Epithelial cell of proximal tubule (primary cell): ENCODE results near the gene WNT9A. TPM values are rescaled to one million over a fixed set of nuclear protein-coding genes. Genes with fewer than 3 reads are reported as not detected.

Experiments
- DNase-seq: peaks from one replicate; pipeline ENCODE4 v3.0.0-alpha.2; 2011; ENCODE audit warnings: low read depth
- H3K4me3 ChIP-seq: 2 replicates; pipeline ENCODE4 v1.5.1; 2011; ENCODE audit warnings: low read depth, mild to moderate bottlenecking, low read length
- total RNA-seq: library from RNA; depleted of rRNA; stranded (reverse); fragments of >200 nt; gene quantifications from 2 replicates; pipeline ENCODE4 v1.2.3, GENCODE V29; 2015
- TF ChIP-seq, protein P1 (sequence below): conservative IDR thresholded peaks from 2 replicates; pipeline ENCODE4 v1.5.1; 2012; ENCODE audit warnings: low read depth, mild to moderate bottlenecking, low read length

The WNT9A gene
- total RNA-seq, 1 donor from 2014 or later = 2.1 TPM

DNA sequence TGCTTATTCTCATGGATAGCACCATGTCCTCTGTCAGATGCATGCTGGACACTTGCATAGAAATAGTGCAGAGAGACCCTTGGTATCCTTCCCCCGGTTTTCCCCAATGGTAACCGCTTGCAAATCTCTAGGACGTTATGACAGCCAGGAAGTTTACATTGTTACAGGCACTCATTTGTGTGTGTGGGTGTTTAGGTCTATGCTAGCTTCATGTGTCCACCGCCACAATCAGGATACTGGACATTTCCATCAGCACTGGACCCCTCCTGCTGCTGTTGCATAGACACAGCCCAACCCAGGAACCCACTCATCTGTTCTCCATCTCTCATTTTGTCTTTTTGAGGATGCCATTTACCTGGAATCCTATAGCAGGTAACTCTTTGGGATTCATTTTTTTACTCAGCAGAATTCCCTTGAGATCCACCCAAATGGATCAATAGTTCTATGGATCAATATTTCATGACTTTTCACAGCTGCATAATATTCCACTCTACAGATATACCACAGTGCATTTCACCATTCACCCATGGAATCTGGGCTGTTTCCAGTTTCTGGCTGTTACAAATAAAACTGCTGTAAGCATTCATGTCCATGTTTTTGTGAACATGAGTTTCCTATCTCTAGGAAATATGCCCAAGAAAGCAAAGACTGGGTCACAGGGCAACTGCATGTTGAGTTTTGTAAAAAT is 6.6 kb upstream of the WNT9A start:
- TF ChIP-seq, protein P1, sequence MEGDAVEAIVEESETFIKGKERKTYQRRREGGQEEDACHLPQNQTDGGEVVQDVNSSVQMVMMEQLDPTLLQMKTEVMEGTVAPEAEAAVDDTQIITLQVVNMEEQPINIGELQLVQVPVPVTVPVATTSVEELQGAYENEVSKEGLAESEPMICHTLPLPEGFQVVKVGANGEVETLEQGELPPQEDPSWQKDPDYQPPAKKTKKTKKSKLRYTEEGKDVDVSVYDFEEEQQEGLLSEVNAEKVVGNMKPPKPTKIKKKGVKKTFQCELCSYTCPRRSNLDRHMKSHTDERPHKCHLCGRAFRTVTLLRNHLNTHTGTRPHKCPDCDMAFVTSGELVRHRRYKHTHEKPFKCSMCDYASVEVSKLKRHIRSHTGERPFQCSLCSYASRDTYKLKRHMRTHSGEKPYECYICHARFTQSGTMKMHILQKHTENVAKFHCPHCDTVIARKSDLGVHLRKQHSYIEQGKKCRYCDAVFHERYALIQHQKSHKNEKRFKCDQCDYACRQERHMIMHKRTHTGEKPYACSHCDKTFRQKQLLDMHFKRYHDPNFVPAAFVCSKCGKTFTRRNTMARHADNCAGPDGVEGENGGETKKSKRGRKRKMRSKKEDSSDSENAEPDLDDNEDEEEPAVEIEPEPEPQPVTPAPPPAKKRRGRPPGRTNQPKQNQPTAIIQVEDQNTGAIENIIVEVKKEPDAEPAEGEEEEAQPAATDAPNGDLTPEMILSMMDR = no peak
- no peak for DNase-seq
- no peak overlapping the region for H3K4me3 ChIP-seq

DNA sequence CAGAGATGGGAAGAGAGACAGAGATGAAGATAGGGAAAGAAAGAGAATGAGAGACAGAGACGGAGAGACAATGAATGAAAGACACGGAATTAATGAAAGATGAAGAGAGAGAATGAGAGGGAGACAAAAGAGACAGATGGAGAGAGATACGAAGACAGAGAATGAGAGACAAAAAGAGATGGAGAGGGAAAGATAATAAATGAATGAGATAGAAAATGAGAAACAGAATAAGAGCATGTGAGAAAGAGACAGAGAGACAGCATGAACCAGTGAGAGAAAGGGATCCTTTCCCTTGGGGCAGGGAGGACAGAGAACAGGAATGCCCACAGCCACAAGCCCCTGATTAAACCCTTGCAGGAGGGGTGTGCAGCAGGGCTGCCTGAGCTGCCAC is 5.3 kb upstream of the WNT9A start:
- no peak for DNase-seq
- TF ChIP-seq, protein P1 = no peak
- no peak overlapping the region for H3K4me3 ChIP-seq

DNA sequence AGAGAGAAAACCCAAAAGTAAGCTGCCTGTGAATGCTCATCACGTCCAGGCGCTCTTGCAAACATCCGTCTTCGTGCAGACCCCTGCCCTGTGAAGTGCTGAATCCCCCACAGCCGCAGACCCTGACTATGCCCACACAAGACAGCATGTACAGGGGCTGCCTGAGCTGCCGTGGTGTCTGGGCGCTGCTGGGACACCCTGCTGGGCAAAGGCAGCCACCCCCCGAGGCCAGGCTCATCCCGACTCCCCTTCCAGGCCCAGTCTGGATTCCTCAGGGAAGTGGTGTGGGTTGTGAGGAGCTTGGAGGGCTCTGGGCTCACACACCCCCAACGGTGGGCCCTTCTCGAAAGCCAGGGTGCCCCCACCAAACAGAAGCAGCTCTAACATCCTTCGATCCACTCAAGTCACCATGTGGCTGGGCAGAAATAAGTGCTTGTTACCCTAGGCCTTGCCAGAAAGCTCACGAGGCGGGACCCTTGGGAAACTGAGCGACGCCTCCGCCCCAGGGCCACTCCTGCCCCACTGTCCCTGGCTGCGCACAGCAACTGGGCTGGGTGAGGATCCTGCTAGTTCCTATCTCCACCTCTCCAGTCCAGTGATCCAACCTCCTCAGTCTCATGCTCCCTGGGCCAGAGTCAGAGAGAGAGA is 4.8 kb upstream of the WNT9A start:
- DNase-seq = no peak
- H3K4me3 ChIP-seq = no peak overlapping the region
- TF ChIP-seq, protein P1 = no peak

DNA sequence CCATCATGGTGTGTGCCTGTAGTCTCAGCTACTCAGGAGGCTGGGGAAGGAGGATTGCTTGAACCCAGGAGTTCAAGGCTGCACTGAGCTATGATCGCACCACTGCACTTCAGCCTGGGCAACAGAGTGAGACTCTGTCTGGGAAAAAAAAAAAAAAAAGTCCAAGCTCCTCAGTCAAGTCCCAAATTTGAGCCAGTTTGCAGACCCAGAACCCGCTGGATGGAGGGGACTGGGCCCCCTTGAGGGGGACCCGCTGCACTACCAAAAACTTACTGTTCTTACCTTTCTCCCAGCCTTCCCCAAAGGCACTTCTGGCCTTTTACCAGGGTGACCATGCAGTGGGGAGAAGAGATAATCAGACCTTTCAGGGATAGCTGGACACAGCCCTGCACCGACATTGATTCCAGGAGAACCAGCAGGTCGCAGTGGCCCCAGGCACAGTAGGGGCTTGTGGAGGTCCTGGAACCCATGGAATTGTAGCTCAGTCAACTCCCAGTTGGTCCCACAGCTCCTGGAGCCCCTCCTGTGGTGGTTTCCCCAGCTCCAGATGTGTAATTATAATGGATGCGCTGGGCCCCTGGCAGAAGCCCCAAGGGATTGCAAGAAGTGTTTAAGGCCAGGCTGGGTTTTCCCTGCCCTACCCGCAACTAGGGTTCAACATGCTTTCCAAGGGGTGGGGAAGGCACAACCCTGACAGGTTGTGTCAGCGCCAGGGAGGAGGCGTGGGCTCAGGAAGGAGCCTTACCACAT is 4.1 kb upstream of the WNT9A start:
- TF ChIP-seq, protein P1 = no peak
- H3K4me3 ChIP-seq = no peak overlapping the region
- DNase-seq = no peak

DNA sequence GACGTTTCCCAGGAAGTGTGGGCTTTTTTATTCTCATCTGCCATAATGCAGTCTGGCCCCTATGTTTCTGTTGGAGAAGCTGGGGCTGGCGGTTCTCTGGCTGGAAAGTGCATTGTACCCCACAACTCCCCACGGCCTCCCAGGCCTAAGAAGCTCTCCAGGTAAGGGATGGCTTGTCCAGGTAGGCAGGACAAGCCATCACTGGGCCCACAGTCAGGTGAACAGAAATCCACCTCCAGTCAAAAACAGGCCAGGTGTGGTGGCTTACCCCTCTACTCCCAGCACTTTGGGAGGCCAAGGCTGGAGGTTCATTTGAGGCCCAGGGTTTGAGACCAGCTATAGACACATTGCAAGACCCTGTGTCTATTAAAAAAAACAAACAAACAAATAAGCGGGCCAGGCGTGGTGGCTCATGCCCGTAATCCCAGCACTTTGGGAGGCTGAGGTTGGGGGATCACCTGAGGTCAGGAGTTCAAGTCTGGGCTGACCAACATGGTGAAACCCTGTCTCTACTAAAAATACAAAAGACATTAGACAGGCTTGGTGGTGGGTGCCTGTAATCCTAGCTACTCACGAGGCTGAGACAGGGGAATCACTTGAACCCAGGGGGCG is 3.1 kb upstream of the WNT9A start:
- TF ChIP-seq, protein P1 = no peak

DNA sequence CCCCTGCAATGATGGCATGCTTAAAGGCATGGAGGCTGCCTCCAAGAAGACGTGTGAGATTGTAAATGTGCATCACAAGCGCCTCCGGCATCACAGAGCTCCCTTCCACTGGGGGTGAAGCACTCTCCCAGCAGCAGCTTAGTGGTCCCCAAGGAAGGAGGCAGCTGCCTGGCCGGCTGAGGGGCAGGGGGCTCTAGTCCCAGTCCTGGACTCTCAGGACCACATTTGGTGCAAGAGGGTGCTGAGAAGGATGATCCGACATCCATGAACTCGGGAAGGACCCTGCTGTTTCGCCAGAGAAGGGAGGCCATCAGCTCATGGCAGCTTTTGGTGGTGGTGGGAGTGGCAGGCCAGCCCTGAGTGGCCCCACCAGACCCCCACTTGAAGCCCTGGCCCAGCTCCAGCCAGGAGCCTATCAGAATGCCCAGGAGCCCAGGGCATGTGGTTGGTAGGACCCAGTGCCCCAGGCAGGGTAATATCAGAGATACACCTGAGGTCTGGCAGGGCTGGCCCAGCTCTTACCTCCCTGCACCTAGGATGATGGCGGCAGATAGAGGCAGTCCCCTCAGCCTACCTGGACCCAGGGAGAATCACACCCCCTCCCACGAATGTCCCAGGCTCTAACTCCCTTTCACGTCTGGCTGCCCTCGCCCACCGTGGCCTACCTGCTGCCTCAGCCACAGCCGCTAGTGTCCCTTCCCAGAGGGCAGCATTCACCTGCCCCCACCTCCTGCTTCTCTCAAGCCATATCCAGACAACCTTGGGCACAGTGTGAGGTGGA is 2.4 kb upstream of the WNT9A start:
- TF ChIP-seq, protein P1 = no peak
- no peak for DNase-seq
- no peak overlapping the region for H3K4me3 ChIP-seq

More for the DNA sequence above, 3.1 kb upstream of the WNT9A start:
- no peak for DNase-seq
- H3K4me3 ChIP-seq = no peak overlapping the region
